ENCODE measurements around the gene PCK1.

PCK1 gene

GRCh38 chr20:57559658-57560553 is 1.0 kb upstream of the PCK1 start:
- Mint-ChIP-seq H3K36me3 (ENCODE audit: low read depth) (peaks cover 12% of the 10 kb centered on the region), H3K9me3 (no peaks in the 10 kb centered on the region), H3K27me3 (ENCODE audit: low read depth) (peaks cover 62% of the 10 kb centered on the region), H3K4me3 (no peak overlapping the region), H3K4me1 (peaks cover 12% of the 10 kb centered on the region), H3K27ac (peak overlapping the region in 1 of 3 experiments; percentile 89)
- TF ChIP-seq, protein P1, sequence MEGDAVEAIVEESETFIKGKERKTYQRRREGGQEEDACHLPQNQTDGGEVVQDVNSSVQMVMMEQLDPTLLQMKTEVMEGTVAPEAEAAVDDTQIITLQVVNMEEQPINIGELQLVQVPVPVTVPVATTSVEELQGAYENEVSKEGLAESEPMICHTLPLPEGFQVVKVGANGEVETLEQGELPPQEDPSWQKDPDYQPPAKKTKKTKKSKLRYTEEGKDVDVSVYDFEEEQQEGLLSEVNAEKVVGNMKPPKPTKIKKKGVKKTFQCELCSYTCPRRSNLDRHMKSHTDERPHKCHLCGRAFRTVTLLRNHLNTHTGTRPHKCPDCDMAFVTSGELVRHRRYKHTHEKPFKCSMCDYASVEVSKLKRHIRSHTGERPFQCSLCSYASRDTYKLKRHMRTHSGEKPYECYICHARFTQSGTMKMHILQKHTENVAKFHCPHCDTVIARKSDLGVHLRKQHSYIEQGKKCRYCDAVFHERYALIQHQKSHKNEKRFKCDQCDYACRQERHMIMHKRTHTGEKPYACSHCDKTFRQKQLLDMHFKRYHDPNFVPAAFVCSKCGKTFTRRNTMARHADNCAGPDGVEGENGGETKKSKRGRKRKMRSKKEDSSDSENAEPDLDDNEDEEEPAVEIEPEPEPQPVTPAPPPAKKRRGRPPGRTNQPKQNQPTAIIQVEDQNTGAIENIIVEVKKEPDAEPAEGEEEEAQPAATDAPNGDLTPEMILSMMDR (IDR thresholded peaks at IDR 0.05; ENCODE audit: unreplicated experiment in 3 of 3): no peak

GRCh38 chr20:57561356-57562279 is 708 bp downstream of the PCK1 start:
- H3K27me3 Mint-ChIP-seq (ENCODE audit: low read depth): peaks cover 51% of the 10 kb centered on the region
- peak overlapping the region in 1 of 3 experiments; percentile 10 for H3K4me3 Mint-ChIP-seq

GRCh38 chr20:57562541-57563465 is 1.9 kb downstream of the PCK1 start:
- Mint-ChIP-seq H3K4me3 (no peak overlapping the region), H3K27ac (no peak overlapping the region), H3K9me3 (no peaks in the 10 kb centered on the region), H3K4me1 (peaks cover 12% of the 10 kb centered on the region), H3K27me3 (ENCODE audit: low read depth) (peaks cover 51% of the 10 kb centered on the region), H3K36me3 (ENCODE audit: low read depth) (peaks cover 13% of the 10 kb centered on the region)
- TF ChIP-seq, protein P1 (IDR thresholded peaks at IDR 0.05; ENCODE audit: unreplicated experiment in 3 of 3): no peak

More at GRCh38 chr20:57561356-57562279, 708 bp downstream of the PCK1 start:
- H3K9me3 Mint-ChIP-seq: no peaks in the 10 kb centered on the region
- H3K36me3 Mint-ChIP-seq (ENCODE audit: low read depth): peaks cover 13% of the 10 kb centered on the region
- H3K4me1 Mint-ChIP-seq: peaks cover 12% of the 10 kb centered on the region
- peak overlapping the region in 1 of 3 experiments; percentile 89 for H3K27ac Mint-ChIP-seq
- TF ChIP-seq, protein P1 (IDR thresholded peaks at IDR 0.05; ENCODE audit: unreplicated experiment in 3 of 3): no peak

DNA sequence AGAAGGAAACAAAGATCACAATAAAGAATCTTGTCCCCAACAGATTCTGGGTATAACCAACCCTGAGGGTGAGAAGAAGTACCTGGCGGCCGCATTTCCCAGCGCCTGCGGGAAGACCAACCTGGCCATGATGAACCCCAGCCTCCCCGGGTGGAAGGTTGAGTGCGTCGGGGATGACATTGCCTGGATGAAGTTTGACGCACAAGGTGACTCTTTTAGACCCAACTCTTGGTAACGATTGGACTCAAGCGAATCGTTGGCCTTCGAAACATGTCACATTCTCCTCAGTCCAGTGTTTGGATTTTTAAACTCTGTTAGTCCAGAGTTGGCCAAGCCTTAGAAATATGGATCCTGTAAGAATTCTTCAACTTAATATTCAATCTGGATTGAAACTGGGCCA is 2.6 kb downstream of the PCK1 start:
- H3K36me3 Mint-ChIP-seq (ENCODE audit: low read depth): peaks cover 13% of the 10 kb centered on the region
- TF ChIP-seq, protein P1 (IDR thresholded peaks at IDR 0.05; ENCODE audit: unreplicated experiment in 3 of 3): no peak
- H3K27ac Mint-ChIP-seq: no peak overlapping the region
- no peak overlapping the region for H3K4me3 Mint-ChIP-seq
- peaks cover 12% of the 10 kb centered on the region for H3K4me1 Mint-ChIP-seq
- no peaks in the 10 kb centered on the region for H3K9me3 Mint-ChIP-seq
- peaks cover 51% of the 10 kb centered on the region for H3K27me3 Mint-ChIP-seq (ENCODE audit: low read depth)

DNA sequence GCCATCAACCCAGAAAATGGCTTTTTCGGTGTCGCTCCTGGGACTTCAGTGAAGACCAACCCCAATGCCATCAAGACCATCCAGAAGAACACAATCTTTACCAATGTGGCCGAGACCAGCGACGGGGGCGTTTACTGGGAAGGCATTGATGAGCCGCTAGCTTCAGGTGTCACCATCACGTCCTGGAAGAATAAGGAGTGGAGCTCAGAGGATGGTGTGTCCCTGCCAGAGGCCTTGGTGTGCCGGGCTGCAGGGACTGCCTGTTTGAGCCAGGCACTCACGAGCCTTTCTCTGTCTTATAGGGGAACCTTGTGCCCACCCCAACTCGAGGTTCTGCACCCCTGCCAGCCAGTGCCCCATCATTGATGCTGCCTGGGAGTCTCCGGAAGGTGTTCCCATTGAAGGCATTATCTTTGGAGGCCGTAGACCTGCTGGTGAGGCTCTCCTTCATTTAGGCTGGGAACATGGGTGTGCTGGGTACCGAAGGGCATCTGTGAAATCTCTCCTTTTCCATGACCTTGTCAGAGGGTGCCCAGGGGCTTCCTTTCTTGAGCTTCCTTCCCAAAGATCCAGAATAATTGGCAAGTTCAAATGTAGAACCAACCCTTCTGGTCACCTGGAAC is 3.4 kb downstream of the PCK1 start:
- H3K27me3 Mint-ChIP-seq (ENCODE audit: low read depth): peaks cover 51% of the 10 kb centered on the region

More for the DNA sequence above, 3.4 kb downstream of the PCK1 start:
- TF ChIP-seq, protein P1 (IDR thresholded peaks at IDR 0.05; ENCODE audit: unreplicated experiment in 3 of 3): no peak
- no peak overlapping the region for H3K4me3 Mint-ChIP-seq
- no peak overlapping the region for H3K27ac Mint-ChIP-seq
- H3K9me3 Mint-ChIP-seq: no peaks in the 10 kb centered on the region
- H3K36me3 Mint-ChIP-seq (ENCODE audit: low read depth): peaks cover 13% of the 10 kb centered on the region
- H3K4me1 Mint-ChIP-seq: peaks cover 12% of the 10 kb centered on the region

All from nephron (organoid).